HCT116 (cell line): ENCODE measurements around the gene CXCR6. TPM values are rescaled to one million over a fixed set of nuclear protein-coding genes. Genes with fewer than 3 reads are reported as not detected.

ENCODE experiments used
- ATAC-seq: fragments of 200-7000 bp; cut with Tn5 transposase; 2 replicates; pipeline ENCODE4 v1.9.1; 2020; ENCODE audit warnings: mild to moderate bottlenecking, moderate library complexity
- BruUV-seq: library from RNA; stranded (reverse); fragments of 400-500 nt; replicated peaks from 2 replicates; lab custom pipeline; 2021; lab: Mats Ljungman, UMichigan
- CTCF ChIA-PET: fragments of 300-600 bp; sonication (Branson Sonifier 250); formaldehyde crosslinking; loops from one replicate; lab custom pipeline; 2021; ENCODE audit warnings: antibody characterized with exemption; lab: Charles Lee
- POLR2A ChIA-PET: fragments of 300-600, 350-600 bp; sonication (Branson Sonifier 250); formaldehyde crosslinking; loops from one replicate; lab custom pipeline; 2021; ENCODE audit warnings: antibody characterized with exemption; lab: Charles Lee
- RAD21 ChIA-PET, 2 experiments: fragments of 300-600 bp; sonication (Branson Sonifier 250); formaldehyde crosslinking; loops; one replicate each; lab custom pipeline; 2023; ENCODE audit warnings: low total read pairs in 2 of 2; ENCODE audit not compliant: uncharacterized antibody in 2 of 2, unreplicated experiment in 2 of 2, low non-redundant PET in 1 of 2; lab: Charles Lee
- DNase-seq: peaks from one replicate; pipeline ENCODE4 v3.0.0-alpha.2; 2010; ENCODE audit warnings: low read depth, low spot score
- H2AFZ ChIP-seq: fragments of 200-600 bp; shearing (Covaris generic), sonication (generic); 2 replicates; pipeline ENCODE4 v1.6.1; 2017; ENCODE audit warnings: low read depth, mixed run types, mixed read lengths, antibody characterized with exemption, low read length; ENCODE audit not compliant: poor library complexity, severe bottlenecking
- H3K27ac ChIP-seq: 2 replicates; pipeline ENCODE4 v1.5.1; 2012; ENCODE audit warnings: low read depth, low read length
- H3K27me3 ChIP-seq: fragments of 200-600 bp; sonication (generic); 2 replicates; pipeline ENCODE4 v1.6.1; 2016; ENCODE audit warnings: mixed run types, low read length, mixed read lengths; ENCODE audit not compliant: insufficient read depth
- H3K36me3 ChIP-seq, 2 experiments: fragments of 200-500 bp in 1 of 2; fragments of 200-600 bp in 1 of 2; sonication (Bioruptor generic) in 1 of 2; sonication (generic) in 1 of 2; 2 replicates each; pipeline versions ENCODE4 v1.5.1 to v1.6.1; 2014 to 2016; ENCODE audit warnings: low read length in 2 of 2, inconsistent platforms in 1 of 2, mixed read lengths in 1 of 2, mixed run types in 1 of 2; ENCODE audit not compliant: insufficient read depth in 2 of 2, control insufficient read depth in 1 of 2
- H3K4me1 ChIP-seq, 2 experiments: fragments of 200-600 bp in 1 of 2; sonication (generic) in 1 of 2; 2 replicates each; pipeline versions ENCODE4 v1.5.1 to v1.6.1; 2012 to 2017; ENCODE audit warnings: low read length in 2 of 2, inconsistent platforms in 1 of 2, mild to moderate bottlenecking in 1 of 2, mixed read lengths in 1 of 2, mixed run types in 1 of 2, moderate library complexity in 1 of 2; ENCODE audit not compliant: insufficient read depth in 2 of 2, control insufficient read depth in 1 of 2
- H3K4me2 ChIP-seq: fragments of 200-600 bp; sonication (generic); 2 replicates; pipeline ENCODE4 v1.6.1; 2017; ENCODE audit warnings: mixed run types, low read length, mixed read lengths
- H3K4me3 ChIP-seq, 2 experiments: fragments of 200-600 bp in 1 of 2; sonication (generic) in 1 of 2; replicated peaks in 1 of 2; 2 replicates each; pipeline ENCODE4 v1.5.1; 2011 to 2016; ENCODE audit warnings: low read length in 2 of 2, control low read depth in 1 of 2, low read depth in 1 of 2, mild to moderate bottlenecking in 1 of 2, mixed read lengths in 1 of 2, mixed run types in 1 of 2
- H3K79me2 ChIP-seq: fragments of 200-600 bp; sonication (generic); 2 replicates; pipeline ENCODE4 v1.6.1; 2017; ENCODE audit warnings: mild to moderate bottlenecking, mixed run types, low read length, moderate library complexity, mixed read lengths; ENCODE audit not compliant: insufficient read depth
- H3K9ac ChIP-seq: fragments of 200-600 bp; sonication (generic); 2 replicates; pipeline ENCODE4 v1.6.1; 2016; ENCODE audit warnings: low read length, mixed read lengths
- H3K9me2 ChIP-seq: fragments of 200-600 bp; sonication (generic), shearing (Covaris generic); 2 replicates; pipeline ENCODE4 v1.6.1; 2017; ENCODE audit warnings: mixed run types, mild to moderate bottlenecking, moderate library complexity; ENCODE audit not compliant: insufficient read depth
- H3K9me3 ChIP-seq, 2 experiments: fragments of 200-500 bp in 1 of 2; fragments of 200-600 bp in 1 of 2; sonication (Bioruptor generic) in 1 of 2; sonication (generic) in 1 of 2; 2 replicates each; pipeline ENCODE4 v1.6.1; 2014 to 2017; ENCODE audit warnings: low read length in 2 of 2, mixed read lengths in 2 of 2, inconsistent platforms in 1 of 2, low read depth in 1 of 2, mild to moderate bottlenecking in 1 of 2, mixed run types in 1 of 2, moderate library complexity in 1 of 2; ENCODE audit not compliant: control insufficient read depth in 1 of 2, insufficient read depth in 1 of 2
- H4K20me1 ChIP-seq: fragments of 200-600 bp; sonication (generic), shearing (Covaris generic); 2 replicates; pipeline ENCODE4 v1.6.1; 2017; ENCODE audit warnings: mixed run types, mild to moderate bottlenecking, moderate library complexity; ENCODE audit not compliant: insufficient read depth
- ATF3 ChIP-seq: IDR thresholded peaks from 2 replicates; pipeline ENCODE4 v1.6.1; 2012
- CBX3 ChIP-seq: IDR thresholded peaks from 2 replicates; pipeline ENCODE4 v1.6.1; 2012; ENCODE audit warnings: low read depth
- CEBPB ChIP-seq: IDR thresholded peaks from 2 replicates; pipeline ENCODE4 v1.6.1; 2012; ENCODE audit warnings: low read depth
- CTCF ChIP-seq, 3 experiments: fragments of 200-600 bp in 1 of 3; sonication (generic) in 1 of 3; IDR thresholded peaks in 2 of 3; conservative IDR thresholded peaks in 1 of 3; 2 replicates each; pipeline ENCODE4 v1.5.1; 2012 to 2017; ENCODE audit warnings: low read depth in 2 of 3, low read length in 2 of 3, antibody characterized with exemption in 1 of 3, borderline replicate concordance in 1 of 3, control low read depth in 1 of 3, mild to moderate bottlenecking in 1 of 3, mixed read lengths in 1 of 3, mixed run types in 1 of 3, moderate library complexity in 1 of 3; ENCODE audit not compliant: insufficient read depth in 1 of 3
- EGR1 ChIP-seq: IDR thresholded peaks from 2 replicates; pipeline ENCODE4 v1.6.1; 2012; ENCODE audit warnings: low read depth
- ELF1 ChIP-seq: IDR thresholded peaks from 2 replicates; pipeline ENCODE4 v1.6.1; 2012; ENCODE audit warnings: low read depth, borderline replicate concordance
- EZH2 ChIP-seq: fragments of 200-600 bp; sonication (generic); IDR thresholded peaks from 2 replicates; pipeline ENCODE4 v1.6.1; 2017; ENCODE audit warnings: antibody characterized with exemption, mixed run types
- EZH2phosphoT487 ChIP-seq: fragments of 200-600 bp; IDR thresholded peaks from 2 replicates; pipeline ENCODE4 v1.6.1; 2018; ENCODE audit warnings: antibody characterized with exemption, borderline replicate concordance
- FOSL1 ChIP-seq: IDR thresholded peaks from 2 replicates; pipeline ENCODE4 v1.6.1; 2012; ENCODE audit warnings: low read depth
- MAX ChIP-seq: IDR thresholded peaks from 2 replicates; pipeline ENCODE4 v1.6.1; 2012
- POLR2A ChIP-seq: IDR thresholded peaks from 2 replicates; pipeline ENCODE4 v1.7.0; 2011; ENCODE audit warnings: borderline replicate concordance; ENCODE audit not compliant: insufficient read depth, insufficient read length; ENCODE audit errors: extremely low read depth
- REST ChIP-seq: IDR thresholded peaks from 2 replicates; pipeline ENCODE4 v1.6.1; 2012; ENCODE audit warnings: low read depth
- SIN3A ChIP-seq: IDR thresholded peaks from 2 replicates; pipeline ENCODE4 v1.6.1; 2012; ENCODE audit warnings: low read depth
- SP1 ChIP-seq: IDR thresholded peaks from 2 replicates; pipeline ENCODE4 v1.6.1; 2012; ENCODE audit warnings: low read depth
- ZBTB33 ChIP-seq: IDR thresholded peaks from 2 replicates; pipeline ENCODE4 v1.6.1; 2011; ENCODE audit warnings: mild to moderate bottlenecking, low read length, moderate library complexity; ENCODE audit not compliant: insufficient replicate concordance; ENCODE audit errors: extremely low read depth
- ZFX ChIP-seq: fragments of 450-650 bp; IDR thresholded peaks from 2 replicates; pipeline ENCODE4 v1.6.1; 2017
- ZNF274 ChIP-seq: fragments of 200-500 bp; sonication (Bioruptor generic); IDR thresholded peaks from 2 replicates; pipeline ENCODE4 v1.6.1; 2014; ENCODE audit warnings: mild to moderate bottlenecking, low read depth, low read length, inconsistent platforms
- intact Hi-C: fragments of 100-400 bp; cut with micrococcal nuclease; formaldehyde crosslinking; loops from 2 replicates; pipeline ENCODE4 v1.10.0; 2022
- total RNA-seq: library from RNA; stranded (reverse); gene quantifications from one replicate; pipeline ENCODE4 v1.2.1, GENCODE V29; 2021; ENCODE audit not compliant: unreplicated experiment

CXCR6 gene
- total RNA-seq, 1 experiment from 2014 or later, result not detected

- no peak overlapping the region for H3K27ac ChIP-seq
- ChIA-PET RAD21 (no interaction called here), CTCF (no interaction called here), POLR2A (no interaction called here)
- intact Hi-C loops, result no loop called here
- no peaks in the 10 kb centered on the region for H3K79me2 ChIP-seq
- no peak for DNase-seq
- no peaks in the 10 kb centered on the region for H4K20me1 ChIP-seq
- H3K9me3 ChIP-seq, result no peaks in the 10 kb centered on the region
- no peaks in the 10 kb centered on the region for H3K4me1 ChIP-seq
- H3K27me3 ChIP-seq, result no peaks in the 10 kb centered on the region
- H3K36me3 ChIP-seq, result peaks cover 6 to 33% of the 10 kb centered on the region in 2 experiments; a peak in 3 of 4 replicates
- no peak overlapping the region for H3K9ac ChIP-seq
- ATAC-seq, result no peak
- TF ChIP-seq ZFX (no peak), ZNF274 (no peak), CBX3 (no peak), ELF1 (no peak), SP1 (no peak), MAX (no peak), EZH2 (no peak), EZH2phosphoT487 (no peak), REST (no peak), CTCF (IDR thresholded peaks at IDR 0.05 in 2 of 3, conservative IDR thresholded peaks at IDR 0.05 in 1 of 3; ENCODE audit: borderline replicate concordance in 1 of 3, insufficient read depth in 1 of 3, low read depth in 2 of 3, low read length in 2 of 3) (no peak), SIN3A (no peak), ATF3 (no peak), EGR1 (no peak), CEBPB (no peak), FOSL1 (no peak), POLR2A (no peak), ZBTB33 (no peak)
- H3K4me2 ChIP-seq, result no peak overlapping the region
- no peaks in the 10 kb centered on the region for H3K9me2 ChIP-seq
- H2AFZ ChIP-seq, result no peak overlapping the region
- H3K4me3 ChIP-seq, result no peak overlapping the region
- no TSS peak for BruUV-seq
Measured at GRCh38 chr3:45946875-45947274, 3.6 kb downstream of the CXCR6 start.
